IMR-90 (cell line): ENCODE measurements around the gene KLF18. TPM values are rescaled to one million over a fixed set of nuclear protein-coding genes. Genes with fewer than 3 reads are reported as not detected.
A peak's percentile ranks its signal among the peaks of the same experiment; 100 is the strongest.

Experiments
- ATAC-seq: fragments of 200-7000 bp; cut with Tn5 transposase; 2 replicates; pipeline ENCODE4 v1.9.1; 2020; ENCODE audit warnings: low read depth, mild to moderate bottlenecking, moderate library complexity
- BruUV-seq: library from RNA; stranded (reverse); fragments of 400-500 nt; replicated peaks from 2 replicates; lab custom pipeline; 2021; lab: Mats Ljungman, UMichigan
- CTCF ChIA-PET: fragments of 300-600 bp; formaldehyde crosslinking; extraction: SDS; loops from one replicate; lab custom pipeline; 2021; ENCODE audit warnings: antibody characterized with exemption; lab: Yijun Ruan, JAX
- POLR2A ChIA-PET: fragments of 300-600 bp; sonication (Branson Sonifier 250); formaldehyde crosslinking; loops from one replicate; lab custom pipeline; 2022; ENCODE audit warnings: antibody characterized with exemption; ENCODE audit not compliant: unreplicated experiment; lab: Charles Lee
- DNase-seq: peaks from one replicate; pipeline ENCODE4 v3.0.0; 2013
- H2AFZ ChIP-seq: replicated peaks from 2 replicates; pipeline ENCODE3; 2013; ENCODE audit warnings: low read length, mild to moderate bottlenecking; ENCODE audit not compliant: poor library complexity
- H2AK5ac ChIP-seq: 2 replicates; pipeline ENCODE4 v1.6.1; 2013; ENCODE audit warnings: low read depth, low read length, inconsistent platforms
- H2AK9ac ChIP-seq: replicated peaks from 2 replicates; pipeline ENCODE3; 2013; ENCODE audit warnings: mild to moderate bottlenecking, low read depth, low read length, moderate library complexity; ENCODE audit not compliant: poor library complexity
- H2BK120ac ChIP-seq: 2 replicates; pipeline ENCODE4 v1.6.1; 2013; ENCODE audit warnings: low read depth, low read length, inconsistent platforms
- H2BK15ac ChIP-seq: 3 replicates; pipeline ENCODE4 v1.6.1; 2013; ENCODE audit warnings: low read depth, low read length, inconsistent platforms
- H2BK20ac ChIP-seq: 2 replicates; pipeline ENCODE4 v1.6.1; 2013; ENCODE audit warnings: low read depth, mild to moderate bottlenecking, inconsistent platforms, low read length, moderate library complexity
- H2BK5ac ChIP-seq: 2 replicates; pipeline ENCODE4 v1.6.1; 2013; ENCODE audit warnings: mild to moderate bottlenecking, low read depth, low read length, inconsistent platforms; ENCODE audit not compliant: poor library complexity, severe bottlenecking
- H3K14ac ChIP-seq: replicated peaks from 2 replicates; pipeline ENCODE4 v1.6.1; 2013; ENCODE audit warnings: low read depth, low read length, inconsistent platforms
- H3K18ac ChIP-seq: 2 replicates; pipeline ENCODE4 v1.6.1; 2013; ENCODE audit warnings: low read depth, low read length, control low read depth
- H3K23ac ChIP-seq: 2 replicates; pipeline ENCODE4 v1.6.1; 2013; ENCODE audit warnings: low read depth, low read length, inconsistent platforms
- H3K27ac ChIP-seq: 2 replicates; pipeline ENCODE4 v1.5.1; 2013; ENCODE audit warnings: mild to moderate bottlenecking, control low read depth, low read length; ENCODE audit not compliant: insufficient read depth
- H3K27me3 ChIP-seq: 2 replicates; pipeline ENCODE4 v1.6.1; 2013; ENCODE audit warnings: low read length; ENCODE audit not compliant: control insufficient read depth, insufficient read depth
- H3K36me3 ChIP-seq: 2 replicates; pipeline ENCODE4 v1.6.1; 2013; ENCODE audit warnings: low read length, mixed read lengths; ENCODE audit not compliant: control insufficient read depth, insufficient read depth
- H3K4ac ChIP-seq: 2 replicates; pipeline ENCODE4 v1.6.1; 2013; ENCODE audit warnings: low read depth, low read length, inconsistent platforms
- H3K4me1 ChIP-seq: 2 replicates; pipeline ENCODE4 v1.6.1; 2013; ENCODE audit warnings: low read length, mixed read lengths; ENCODE audit not compliant: control insufficient read depth, insufficient read depth
- H3K4me2 ChIP-seq: 2 replicates; pipeline ENCODE4 v1.6.1; 2013; ENCODE audit warnings: low read depth, mild to moderate bottlenecking, control low read depth, low read length, moderate library complexity
- H3K4me3 ChIP-seq: 2 replicates; pipeline ENCODE4 v1.5.1; 2013; ENCODE audit warnings: low read depth, mild to moderate bottlenecking, control low read depth, low read length, moderate library complexity; ENCODE audit not compliant: insufficient read depth
- H3K56ac ChIP-seq: 2 replicates; pipeline ENCODE4 v1.6.1; 2013; ENCODE audit warnings: low read length, inconsistent platforms; ENCODE audit not compliant: insufficient read depth; ENCODE audit errors: extremely low read depth
- H3K79me1 ChIP-seq, 2 experiments: 2 replicates each; pipeline ENCODE4 v1.6.1; 2013; ENCODE audit warnings: low read length in 2 of 2, inconsistent platforms in 1 of 2, low read depth in 1 of 2
- H3K9ac ChIP-seq: 2 replicates; pipeline ENCODE4 v1.6.1; 2013; ENCODE audit warnings: low read depth, low read length, control low read depth
- H3K9me1 ChIP-seq: 2 replicates; pipeline ENCODE4 v1.6.1; 2013; ENCODE audit warnings: low read length, inconsistent platforms; ENCODE audit not compliant: insufficient read depth
- H3K9me3 ChIP-seq: 2 replicates; pipeline ENCODE4 v1.6.1; 2013; ENCODE audit warnings: low read length; ENCODE audit not compliant: control insufficient read depth, insufficient read depth
- H4K20me1 ChIP-seq: 2 replicates; pipeline ENCODE4 v1.6.1; 2013; ENCODE audit warnings: low read length, inconsistent platforms; ENCODE audit not compliant: insufficient read depth
- H4K5ac ChIP-seq: 2 replicates; pipeline ENCODE4 v1.6.1; 2013; ENCODE audit warnings: mild to moderate bottlenecking, low read depth, low read length, control low read depth
- H4K8ac ChIP-seq, 2 experiments: 2 replicates each; pipeline ENCODE4 v1.6.1; 2013; ENCODE audit warnings: low read depth in 2 of 2, low read length in 2 of 2, control low read depth in 1 of 2, inconsistent platforms in 1 of 2
- H4K91ac ChIP-seq: 2 replicates; pipeline ENCODE4 v1.6.1; 2013; ENCODE audit warnings: low read depth, low read length, inconsistent platforms; ENCODE audit not compliant: insufficient read depth
- ELK1 ChIP-seq: fragments of 150-350 bp; IDR thresholded peaks from 2 replicates; pipeline ENCODE4 v1.6.1; 2016; ENCODE audit warnings: low read depth, mild to moderate bottlenecking, low read length, moderate library complexity, borderline replicate concordance
- MXI1 ChIP-seq: IDR thresholded peaks from 2 replicates; pipeline ENCODE4 v1.6.1; 2012; ENCODE audit warnings: low read depth, mild to moderate bottlenecking, low read length, moderate library complexity, borderline replicate concordance
- NFE2L2 ChIP-seq: fragments of 150-350 bp; IDR thresholded peaks from 2 replicates; pipeline ENCODE4 v1.6.1; 2016; ENCODE audit warnings: low read depth, mild to moderate bottlenecking, low read length
- POLR2A ChIP-seq: IDR thresholded peaks from 2 replicates; pipeline ENCODE4 v1.6.1; 2012; ENCODE audit warnings: mild to moderate bottlenecking, low read depth, low read length
- RAD21 ChIP-seq: IDR thresholded peaks from 2 replicates; pipeline ENCODE4 v1.6.1; 2012; ENCODE audit warnings: low read length, improper control_type of control experiment
- RCOR1 ChIP-seq: IDR thresholded peaks from 2 replicates; pipeline ENCODE4 v1.6.1; 2012; ENCODE audit warnings: mild to moderate bottlenecking, low read length, improper control_type of control experiment; ENCODE audit not compliant: insufficient replicate concordance
- SMC3 ChIP-seq: fragments of 150-350 bp; IDR thresholded peaks from 2 replicates; pipeline ENCODE4 v1.6.1; 2016; ENCODE audit warnings: low read depth, mild to moderate bottlenecking, antibody characterized with exemption, low read length, moderate library complexity
- WGBS, 2 experiments: methylation state at CpG; one replicate each; pipeline versions ENCODE4 v1.1.5 to v1.1.7; 2013; ENCODE audit warnings: missing lambda C conversion rate in 2 of 2; ENCODE audit not compliant: insufficient read length in 1 of 2; ENCODE audit errors: extremely low coverage in 2 of 2; 5-methylcytosine and 5-hydroxymethylcytosine counted together
- dilution Hi-C: fragments of 300-500 bp; cut with HindIII; formaldehyde crosslinking; loops from one replicate; pipeline ENCODE4 v1.14.3; 2018; ENCODE audit warnings: low sequenced_read_pairs; ENCODE audit not compliant: unreplicated experiment
- in situ Hi-C: fragments of 300-500 bp; cut with MboI; formaldehyde crosslinking; loops from 3 replicates; pipeline ENCODE4 v1.14.3; 2019; ENCODE audit warnings: low sequenced_read_pairs, inconsistent platforms, mixed read lengths
- intact Hi-C: fragments of 100-400 bp; cut with micrococcal nuclease; formaldehyde crosslinking; loops from 2 replicates; pipeline ENCODE4 v1.10.0; 2022
- polyA plus RNA-seq, 3 experiments: library from polyadenylated mRNA; depleted of rRNA; stranded (reverse); fragments of >200 nt; gene quantifications; 2 replicates each; pipeline ENCODE4 v1.2.3, GENCODE V29; 2012; ENCODE audit warnings: low replicate concordance in 1 of 3
- total RNA-seq: library from RNA; depleted of rRNA; stranded (reverse); fragments of >200 nt; gene quantifications from 2 replicates; pipeline ENCODE4 v1.2.3, GENCODE V29; 2012
- TF ChIP-seq, protein P1 (sequence below): conservative IDR thresholded peaks from 2 replicates; pipeline ENCODE4 v1.5.1; 2012; ENCODE audit warnings: mild to moderate bottlenecking, low read depth, low read length, improper control_type of control experiment

The KLF18 gene
- total and polyA plus RNA-seq, 2 of the 4 experiments (the other 2 are of a cell fraction) = not detected

DNA sequence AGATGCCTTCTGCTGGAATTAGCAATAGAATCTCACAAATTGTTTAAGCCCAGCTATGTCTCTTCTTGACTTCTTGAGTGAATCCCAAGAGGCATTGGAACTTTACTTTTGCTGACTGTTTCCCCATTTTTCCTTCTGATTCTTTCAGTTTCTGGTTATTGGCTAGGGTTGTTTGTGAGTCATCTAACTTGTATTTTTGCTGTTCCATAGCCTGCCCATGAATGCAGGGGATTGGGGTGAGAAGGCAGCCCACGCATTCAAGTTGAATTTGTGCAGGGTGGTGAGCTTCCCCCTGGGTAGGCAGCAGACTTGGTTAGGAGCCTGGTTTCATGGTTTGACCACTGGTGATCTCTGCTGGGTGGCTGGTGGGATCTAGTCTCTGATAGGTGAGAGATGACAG lies 33.2 kb downstream of the KLF18 start:
- H2AFZ ChIP-seq = peak overlapping the region; percentile 55
- POLR2A ChIA-PET = interaction anchor here (1.1 kb wide), 1 partner anchor 104 kb away, joined by 3 read pairs; no protein-coding TSS in a partner anchor
- CTCF ChIA-PET = interaction anchor here (1.0 to 1.1 kb wide), 2 partner anchors 60 to 566 kb away, joined by 3 read pairs; partner anchors contain the start of genes ARMH1 and TMEM53

More for the DNA sequence above, 33.2 kb downstream of the KLF18 start:
- Histone ChIP-seq H3K79me1 (no peaks in the 10 kb centered on the region), H2AK5ac (no peak overlapping the region), H4K8ac (no peak overlapping the region), H2BK120ac (no peak overlapping the region), H3K14ac (0 out of 2 replicates have a peak overlapping the region, but pooled peaks have one; percentile 3), H3K9me3 (no peaks in the 10 kb centered on the region), H3K9ac (no peak overlapping the region), H3K27me3 (no peaks in the 10 kb centered on the region; the same call in 1 of the 2 replicates), H3K36me3 (no peaks in the 10 kb centered on the region), H3K9me1 (no peaks in the 10 kb centered on the region), H4K91ac (no peak overlapping the region), H3K18ac (no peak overlapping the region), H2BK5ac (no peak overlapping the region), H3K4me1 (no peaks in the 10 kb centered on the region), H3K4me2 (no peak overlapping the region), H4K5ac (no peak overlapping the region), H4K20me1 (no peaks in the 10 kb centered on the region), H3K56ac (no peak overlapping the region), H2BK20ac (no peak overlapping the region), H3K23ac (no peak overlapping the region), H3K27ac (no peak overlapping the region), H3K4me3 (no peak overlapping the region), H2BK15ac (no peak overlapping the region), H3K4ac (no peak overlapping the region), H2AK9ac (no peak overlapping the region)
- no CpG with 5 or more reads among the region's 1 CpG for WGBS, 2 experiments
- DNase-seq = peak; percentile 67
- no peak for TF ChIP-seq RAD21
- TF ChIP-seq POLR2A = no peak
- TF ChIP-seq ELK1 = no peak
- TF ChIP-seq MXI1 = no peak
- TF ChIP-seq NFE2L2 = no peak
- TF ChIP-seq RCOR1 = no peak
- no peak for TF ChIP-seq SMC3
- TF ChIP-seq, protein P1, sequence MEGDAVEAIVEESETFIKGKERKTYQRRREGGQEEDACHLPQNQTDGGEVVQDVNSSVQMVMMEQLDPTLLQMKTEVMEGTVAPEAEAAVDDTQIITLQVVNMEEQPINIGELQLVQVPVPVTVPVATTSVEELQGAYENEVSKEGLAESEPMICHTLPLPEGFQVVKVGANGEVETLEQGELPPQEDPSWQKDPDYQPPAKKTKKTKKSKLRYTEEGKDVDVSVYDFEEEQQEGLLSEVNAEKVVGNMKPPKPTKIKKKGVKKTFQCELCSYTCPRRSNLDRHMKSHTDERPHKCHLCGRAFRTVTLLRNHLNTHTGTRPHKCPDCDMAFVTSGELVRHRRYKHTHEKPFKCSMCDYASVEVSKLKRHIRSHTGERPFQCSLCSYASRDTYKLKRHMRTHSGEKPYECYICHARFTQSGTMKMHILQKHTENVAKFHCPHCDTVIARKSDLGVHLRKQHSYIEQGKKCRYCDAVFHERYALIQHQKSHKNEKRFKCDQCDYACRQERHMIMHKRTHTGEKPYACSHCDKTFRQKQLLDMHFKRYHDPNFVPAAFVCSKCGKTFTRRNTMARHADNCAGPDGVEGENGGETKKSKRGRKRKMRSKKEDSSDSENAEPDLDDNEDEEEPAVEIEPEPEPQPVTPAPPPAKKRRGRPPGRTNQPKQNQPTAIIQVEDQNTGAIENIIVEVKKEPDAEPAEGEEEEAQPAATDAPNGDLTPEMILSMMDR = no peak
- peak; percentile 79 for ATAC-seq
- in situ Hi-C loops = no loop called here
- no TSS peak for BruUV-seq
- dilution Hi-C loops = no loop called here
- intact Hi-C loops = no loop called here
